Measurements from ENCODE around the gene BAIAP3.

DNA sequence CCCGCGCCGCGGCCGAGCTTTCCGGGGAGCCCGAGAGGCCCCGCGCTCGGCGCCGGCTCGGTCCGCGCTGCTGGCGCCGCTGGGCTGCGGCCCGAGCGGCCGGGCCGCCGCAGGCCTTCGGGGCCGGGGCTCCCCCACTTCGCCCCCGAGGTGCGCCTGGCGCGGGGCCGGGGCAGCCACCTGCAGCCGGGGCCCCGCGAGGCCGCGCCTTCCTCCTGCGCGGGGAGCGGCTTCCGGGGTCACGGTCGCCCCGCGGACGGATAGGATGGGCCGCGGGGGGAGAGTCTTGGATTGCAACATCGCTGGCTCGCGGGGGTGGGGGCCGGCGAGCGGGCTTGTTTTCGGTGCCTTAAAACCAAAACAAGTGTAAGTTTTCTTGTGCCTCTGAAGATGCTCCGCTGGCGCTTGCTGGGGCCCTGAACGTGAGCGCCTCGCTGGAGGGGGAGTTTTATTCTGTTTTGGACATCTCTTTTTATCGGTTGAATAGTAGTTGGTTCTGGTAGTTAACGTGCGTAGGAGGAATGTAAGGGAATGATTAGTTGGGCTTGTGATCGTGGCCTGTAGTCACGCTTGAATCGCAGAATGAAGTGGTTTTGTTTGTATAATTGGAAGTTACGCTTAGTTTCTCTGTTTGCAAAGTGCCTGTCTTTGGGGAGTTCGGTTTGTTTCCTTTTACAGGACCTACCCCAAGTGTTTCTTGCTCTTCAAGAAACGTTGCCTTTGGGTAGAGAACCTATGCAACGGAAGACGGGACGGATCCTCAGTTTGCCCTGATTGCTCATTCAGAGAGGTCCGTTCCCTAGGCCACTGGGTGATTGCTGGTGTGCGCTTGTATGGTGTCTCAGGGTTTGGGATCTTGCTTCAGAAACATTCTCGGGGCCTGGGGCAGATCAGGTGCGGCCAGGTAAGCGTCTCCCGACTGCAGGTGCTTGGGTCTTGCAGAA, 23.3 kb upstream of the BAIAP3 start:
- TF ChIP-seq, protein P1, sequence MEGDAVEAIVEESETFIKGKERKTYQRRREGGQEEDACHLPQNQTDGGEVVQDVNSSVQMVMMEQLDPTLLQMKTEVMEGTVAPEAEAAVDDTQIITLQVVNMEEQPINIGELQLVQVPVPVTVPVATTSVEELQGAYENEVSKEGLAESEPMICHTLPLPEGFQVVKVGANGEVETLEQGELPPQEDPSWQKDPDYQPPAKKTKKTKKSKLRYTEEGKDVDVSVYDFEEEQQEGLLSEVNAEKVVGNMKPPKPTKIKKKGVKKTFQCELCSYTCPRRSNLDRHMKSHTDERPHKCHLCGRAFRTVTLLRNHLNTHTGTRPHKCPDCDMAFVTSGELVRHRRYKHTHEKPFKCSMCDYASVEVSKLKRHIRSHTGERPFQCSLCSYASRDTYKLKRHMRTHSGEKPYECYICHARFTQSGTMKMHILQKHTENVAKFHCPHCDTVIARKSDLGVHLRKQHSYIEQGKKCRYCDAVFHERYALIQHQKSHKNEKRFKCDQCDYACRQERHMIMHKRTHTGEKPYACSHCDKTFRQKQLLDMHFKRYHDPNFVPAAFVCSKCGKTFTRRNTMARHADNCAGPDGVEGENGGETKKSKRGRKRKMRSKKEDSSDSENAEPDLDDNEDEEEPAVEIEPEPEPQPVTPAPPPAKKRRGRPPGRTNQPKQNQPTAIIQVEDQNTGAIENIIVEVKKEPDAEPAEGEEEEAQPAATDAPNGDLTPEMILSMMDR (IDR thresholded peaks at IDR 0.05) = no peak
- no peak for TF ChIP-seq POLR2A (IDR thresholded peaks at IDR 0.05)
